GM18511 (cell line): ENCODE results near the gene SDC4.

Experiments
- ATAC-seq: cut with Tn5 transposase; IDR thresholded peaks from one replicate; pipeline ENCODE4 v1.9.1; 2021; ENCODE audit warnings: mild to moderate bottlenecking, moderate library complexity; ENCODE audit not compliant: unreplicated experiment

SDC4 gene, protein sequence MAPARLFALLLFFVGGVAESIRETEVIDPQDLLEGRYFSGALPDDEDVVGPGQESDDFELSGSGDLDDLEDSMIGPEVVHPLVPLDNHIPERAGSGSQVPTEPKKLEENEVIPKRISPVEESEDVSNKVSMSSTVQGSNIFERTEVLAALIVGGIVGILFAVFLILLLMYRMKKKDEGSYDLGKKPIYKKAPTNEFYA

DNA sequence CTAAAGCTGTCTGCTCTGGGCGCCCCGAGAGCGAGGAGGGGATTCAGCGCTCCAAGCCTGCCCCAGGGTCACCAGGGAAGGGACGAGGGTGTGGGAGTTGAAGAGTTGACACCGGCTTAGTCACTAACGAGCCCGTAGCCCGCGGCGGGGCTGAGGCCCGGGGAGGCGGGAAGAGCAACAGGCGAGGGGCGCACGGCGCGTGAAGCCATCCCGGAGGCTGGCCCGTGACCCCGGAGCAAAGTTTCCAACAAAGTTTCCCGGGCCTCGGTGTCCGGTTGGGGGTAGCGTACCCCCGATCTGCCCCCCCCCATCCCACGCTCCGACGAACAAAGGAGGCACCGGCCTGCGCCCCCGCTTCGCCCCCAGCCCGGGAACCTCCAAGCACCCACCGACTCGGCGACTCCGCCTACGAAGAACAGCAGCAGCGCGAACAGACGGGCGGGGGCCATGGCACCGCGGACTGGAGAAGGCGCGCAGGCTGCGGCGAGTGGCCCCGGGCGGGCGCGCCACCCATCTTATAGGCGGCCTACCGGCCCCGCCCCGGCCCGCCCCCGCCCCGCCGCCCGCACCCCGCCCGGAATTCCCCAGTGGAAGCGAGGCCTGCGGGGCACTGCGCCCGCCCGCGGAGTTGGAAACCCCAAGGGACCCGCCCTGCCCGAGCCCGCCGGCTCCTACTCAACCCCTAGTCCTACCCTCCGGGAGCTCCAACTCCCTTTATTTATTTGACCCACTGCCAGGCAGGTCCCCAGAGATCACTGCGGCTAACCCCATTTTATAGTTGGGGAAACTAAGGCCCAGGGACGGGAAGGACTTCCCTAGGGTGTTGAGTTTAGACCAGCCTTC, at the start of gene SDC4:
TSS of gene SDC4 (minus strand) at position 489 of the 843 bp plus-strand sequence. CDS start at position 449, 40 bp downstream.
- ATAC-seq, result no peak

DNA sequence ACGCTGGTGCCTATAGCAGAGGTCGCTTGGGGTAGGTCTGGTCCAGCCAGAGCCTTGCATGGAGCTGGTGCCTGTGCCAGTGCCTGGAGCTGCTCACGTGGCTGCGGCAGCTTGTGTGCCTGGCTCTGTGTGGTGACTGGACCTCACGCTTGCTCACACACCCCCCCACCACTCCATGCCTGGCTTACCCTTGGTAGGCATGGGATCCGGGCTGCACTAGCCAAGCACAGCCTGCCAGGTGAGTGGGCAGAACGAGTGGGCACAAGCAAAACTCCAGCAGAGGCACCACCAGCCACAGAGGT, 46.8 kb upstream of the SDC4 start:
- no peak for ATAC-seq

DNA sequence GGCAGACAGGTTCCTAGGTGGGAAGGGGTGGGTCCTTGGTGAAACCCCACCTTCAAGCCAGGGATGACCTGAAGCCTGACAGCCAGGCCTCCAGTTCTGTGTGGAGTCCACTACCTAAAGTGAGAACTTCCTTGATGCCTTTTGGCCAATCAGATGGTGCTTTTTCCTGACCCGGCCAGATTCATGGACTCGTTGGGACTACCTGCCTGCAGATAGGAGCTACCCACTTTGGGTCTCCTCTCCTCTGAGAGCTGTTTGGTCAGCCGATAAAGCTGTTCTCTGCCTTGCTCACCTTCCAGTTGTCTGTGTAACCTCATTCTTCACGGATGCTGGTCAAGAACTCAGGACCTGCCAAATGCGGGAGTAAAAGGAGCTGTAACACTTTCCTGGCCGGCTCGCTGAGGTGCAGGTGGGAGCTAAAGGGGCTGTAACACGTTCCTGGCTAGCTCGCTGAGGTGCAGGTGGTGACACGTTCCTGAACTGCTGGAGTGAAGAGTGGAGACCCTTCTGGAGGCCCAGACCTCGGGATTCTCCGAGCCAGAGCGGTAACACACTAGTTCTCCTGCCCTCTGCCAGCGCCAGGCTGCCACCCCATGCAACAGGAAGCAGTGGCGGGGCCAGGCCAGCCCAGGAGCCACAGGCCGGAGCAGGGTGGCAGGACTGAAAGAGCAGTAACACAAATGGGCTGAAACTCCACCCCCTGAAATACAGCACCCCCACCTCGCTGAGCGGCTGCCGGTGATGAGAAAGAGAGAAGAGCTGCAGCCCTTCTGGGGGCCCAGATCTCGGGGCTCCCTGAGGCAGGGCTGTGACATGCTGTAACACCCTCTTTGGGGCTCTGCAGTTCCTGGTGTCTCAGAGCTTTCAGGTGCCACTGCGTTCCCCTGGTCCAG, 46.2 kb upstream of the SDC4 start:
- no peak for ATAC-seq

DNA sequence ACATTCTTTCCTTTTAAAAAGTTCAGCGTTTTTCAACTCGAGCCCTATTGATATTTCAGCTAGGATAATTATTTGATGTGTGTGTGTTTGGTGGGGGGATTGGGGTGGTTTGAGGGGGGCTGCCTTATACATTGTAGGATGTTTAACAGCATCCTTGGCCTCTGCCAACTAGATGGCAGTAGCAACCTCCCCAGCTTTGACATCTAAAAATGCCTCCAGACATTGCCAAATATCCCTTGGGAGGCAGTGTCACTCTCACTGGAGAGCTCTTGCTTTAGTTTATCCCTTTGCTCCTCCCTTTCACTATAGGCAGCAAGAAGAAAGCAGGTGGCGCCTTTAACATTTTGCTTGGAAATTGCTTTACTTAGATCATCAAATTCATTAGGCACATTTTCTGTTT, 44.5 kb upstream of the SDC4 start:
- no peak for ATAC-seq

DNA sequence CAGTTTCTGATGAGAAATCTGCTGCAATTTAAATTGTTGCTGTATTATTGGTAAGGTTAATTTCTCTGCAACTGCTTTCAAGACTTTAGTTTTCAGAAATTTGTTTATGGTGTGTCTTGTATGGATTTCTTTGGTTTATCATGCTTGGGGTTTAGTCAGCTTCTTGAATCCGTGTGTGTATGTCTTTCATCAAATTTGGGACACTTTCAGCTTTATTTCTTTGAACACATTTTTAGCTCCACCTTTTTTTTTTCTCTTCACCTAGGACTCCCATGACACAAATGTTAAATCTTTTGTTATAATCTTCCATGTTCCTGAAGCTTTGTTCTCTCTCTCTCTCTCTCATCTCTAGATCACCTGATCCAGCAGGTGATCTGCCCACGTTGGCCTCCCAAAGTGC, 43.3 kb upstream of the SDC4 start:
- no peak for ATAC-seq

DNA sequence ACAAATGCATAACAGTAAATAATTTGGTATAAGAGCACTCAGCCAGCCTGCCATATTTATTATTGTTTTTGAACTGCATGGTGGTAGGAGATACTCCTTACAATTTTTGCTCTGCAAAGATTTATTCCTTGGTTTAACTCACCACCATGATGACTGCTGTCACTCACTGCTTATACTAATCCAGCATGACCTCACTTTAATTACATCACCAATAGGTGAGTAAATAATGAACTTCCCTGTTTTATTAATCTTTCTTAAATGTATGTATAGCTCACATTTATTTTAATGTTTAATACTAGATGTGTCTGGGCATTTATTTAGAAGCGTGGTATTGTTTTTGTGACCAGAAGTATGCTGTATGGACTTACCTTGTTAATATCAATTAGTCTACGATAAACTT, 42.7 kb upstream of the SDC4 start:
- ATAC-seq, result no peak

DNA sequence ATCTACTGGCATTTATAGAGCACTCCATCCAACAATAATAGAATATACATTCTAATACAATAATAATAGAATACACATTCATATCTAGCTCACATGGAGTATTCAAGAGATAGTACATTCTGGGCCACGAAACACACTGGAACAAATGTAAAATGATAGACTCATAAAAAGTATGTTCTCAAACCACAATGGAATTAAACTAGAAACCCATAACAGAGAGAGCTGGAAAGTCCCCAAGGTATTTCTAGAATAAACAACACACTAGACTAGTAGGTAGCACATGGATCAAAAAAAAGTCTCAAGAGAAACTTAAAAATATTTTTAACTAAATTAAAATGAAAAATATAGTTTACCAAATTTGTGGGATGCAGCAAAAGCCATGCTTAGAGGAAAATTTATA, 39.0 kb upstream of the SDC4 start:
- no peak for ATAC-seq

DNA sequence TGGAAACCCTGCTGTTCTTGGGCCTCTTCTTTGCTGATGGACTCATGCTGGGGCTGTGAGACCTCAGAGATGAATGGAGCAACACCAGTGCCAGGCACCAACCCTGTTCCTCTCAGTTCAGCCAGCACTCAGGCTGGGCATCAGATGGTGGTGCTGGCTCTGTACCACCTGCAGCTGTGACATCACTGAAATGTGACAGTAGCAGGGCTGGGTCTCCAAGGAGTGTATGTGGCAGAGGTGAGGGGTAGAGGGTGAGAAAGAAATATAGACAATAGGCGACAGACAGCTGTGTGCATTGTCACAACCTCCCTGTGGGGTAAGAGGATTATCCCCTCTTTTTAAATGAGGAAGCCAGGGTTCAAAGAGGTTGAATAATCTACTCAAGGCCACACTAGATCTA, 30.0 kb upstream of the SDC4 start, which contains the start of gene TP53TG5:
TSS of gene TP53TG5 (minus strand) at position 135 of the 400 bp plus-strand sequence. CDS start at position 46, 89 bp downstream.
- no peak for ATAC-seq

DNA sequence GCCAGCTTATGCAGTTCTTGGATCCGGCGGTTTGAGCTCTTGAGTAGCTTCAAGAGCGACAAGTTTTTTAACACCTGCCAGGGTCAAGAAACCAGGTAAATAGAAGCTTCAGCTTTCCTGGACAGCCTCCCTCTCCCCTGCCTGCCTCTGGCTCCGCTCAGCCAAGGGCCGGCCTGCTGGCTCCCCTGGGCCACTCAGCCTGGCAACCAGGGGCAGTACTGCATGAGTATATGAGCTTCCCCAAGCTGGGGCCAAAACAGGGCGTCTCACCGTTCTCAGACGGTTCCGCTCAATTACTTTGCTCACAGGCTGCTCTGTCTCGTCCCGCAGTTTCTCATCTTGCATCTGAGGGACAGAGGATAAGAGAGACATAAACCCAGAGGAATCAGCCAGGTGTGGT, 29.0 kb upstream of the SDC4 start:
- ATAC-seq, result no peak

DNA sequence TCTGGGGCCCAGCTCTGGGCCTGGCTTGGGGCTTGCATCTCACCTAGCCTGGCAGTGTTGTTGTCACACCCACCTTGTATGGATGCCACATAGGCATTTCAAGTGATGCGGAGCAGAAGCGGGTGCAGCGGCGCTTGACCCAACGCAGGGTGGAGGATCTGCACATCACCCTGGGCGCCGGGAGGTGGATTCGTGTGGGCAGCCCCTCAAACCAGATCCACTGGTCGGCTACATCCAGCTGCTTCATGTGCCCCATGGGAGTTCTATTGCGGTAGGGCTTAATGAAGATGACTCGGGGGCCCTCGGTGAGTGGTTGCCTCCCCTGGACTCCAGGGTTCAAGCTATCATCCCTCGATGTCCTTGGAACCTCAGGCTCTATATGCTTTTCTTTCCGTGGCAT, 26.7 kb upstream of the SDC4 start:
- ATAC-seq, result no peak

DNA sequence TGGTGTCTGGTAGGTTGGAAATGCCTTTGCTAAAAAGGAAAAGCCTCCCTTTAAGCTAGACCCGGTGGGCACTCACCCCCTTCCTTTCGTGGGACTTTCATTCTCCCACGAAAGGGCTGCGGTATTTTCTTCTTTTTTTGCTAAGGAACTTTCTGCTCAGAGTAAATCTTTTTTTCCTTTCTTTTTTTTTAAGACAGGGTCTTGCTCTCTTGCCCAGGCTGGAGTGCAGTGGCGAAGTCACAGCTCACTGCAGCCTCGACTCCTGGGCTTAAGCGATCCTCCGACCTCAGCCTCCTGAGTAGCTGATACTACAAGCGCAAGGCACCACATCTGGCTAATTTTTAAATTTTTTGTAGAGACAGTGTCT, 25.9 kb upstream of the SDC4 start:
- no peak for ATAC-seq

DNA sequence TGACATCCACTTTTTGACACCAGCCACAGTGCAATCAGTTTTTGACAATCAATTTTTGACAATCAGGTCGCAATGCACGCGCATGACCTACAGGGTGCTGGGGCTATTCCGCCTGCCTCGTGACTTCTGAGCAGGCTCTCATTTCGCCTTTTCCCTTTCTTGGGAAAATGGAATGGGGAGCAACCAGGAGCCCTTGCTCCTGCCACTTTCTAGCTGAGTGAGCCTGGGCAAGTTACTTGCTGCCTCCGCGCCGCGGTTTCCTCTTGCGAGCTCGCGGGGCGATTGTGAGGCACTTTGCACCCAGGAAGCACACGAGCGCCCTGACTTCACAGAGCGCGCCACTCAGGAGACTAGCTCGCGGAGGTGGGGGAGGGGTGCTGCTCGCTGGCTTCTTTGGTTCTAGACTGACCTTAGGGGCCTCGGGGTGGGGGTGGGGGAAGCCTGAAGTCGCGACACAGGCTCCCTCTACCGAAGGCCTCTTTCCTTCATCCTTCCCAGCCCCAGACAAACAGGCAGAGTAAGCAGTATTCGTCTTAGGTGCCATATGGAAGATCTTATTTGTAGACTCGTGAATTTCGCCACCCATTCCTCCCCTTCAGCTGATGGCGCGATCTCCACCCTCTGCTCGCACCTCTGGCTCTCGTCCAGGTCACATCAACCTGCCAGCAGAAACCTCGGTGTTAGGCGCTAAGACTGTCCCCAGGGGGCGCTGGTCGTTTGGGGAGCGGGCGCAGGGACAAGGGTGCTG, 25.3 kb upstream of the SDC4 start:
- peak; percentile 81 for ATAC-seq

DNA sequence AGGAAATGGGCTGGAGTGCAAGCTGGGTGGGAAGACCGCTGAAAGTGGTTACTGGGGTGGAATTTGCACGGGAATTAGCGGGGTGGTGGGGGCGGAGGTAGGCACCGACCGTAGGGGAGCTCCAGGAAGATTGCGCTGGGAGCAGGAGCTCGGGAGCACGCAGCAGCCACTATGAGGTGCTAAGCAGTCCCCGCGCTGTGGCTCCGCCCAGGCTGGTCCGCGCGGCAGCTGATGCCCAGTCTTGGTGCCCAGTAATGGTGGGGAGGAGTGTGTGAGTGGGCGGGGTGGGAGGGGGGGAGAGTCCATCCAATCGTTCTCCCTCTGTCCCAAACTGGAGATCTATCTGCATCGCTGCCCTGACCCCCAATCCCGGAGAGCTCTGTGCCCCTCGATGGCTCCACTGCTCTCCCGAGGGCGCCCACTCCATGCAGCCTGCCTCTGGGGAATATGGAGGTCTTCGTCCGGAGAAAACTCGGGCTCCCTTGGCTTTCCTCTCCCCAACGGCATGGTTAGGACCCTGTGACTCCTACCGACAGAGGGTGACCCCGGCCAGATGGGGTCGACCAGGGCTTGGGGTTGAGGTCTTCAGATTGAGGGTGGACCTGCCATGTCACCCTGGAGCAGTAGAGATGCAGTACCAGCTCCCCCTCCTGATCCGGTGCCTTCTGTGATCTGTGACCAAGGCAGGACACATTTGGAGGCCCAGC, 24.6 kb upstream of the SDC4 start:
- ATAC-seq, result no peak

DNA sequence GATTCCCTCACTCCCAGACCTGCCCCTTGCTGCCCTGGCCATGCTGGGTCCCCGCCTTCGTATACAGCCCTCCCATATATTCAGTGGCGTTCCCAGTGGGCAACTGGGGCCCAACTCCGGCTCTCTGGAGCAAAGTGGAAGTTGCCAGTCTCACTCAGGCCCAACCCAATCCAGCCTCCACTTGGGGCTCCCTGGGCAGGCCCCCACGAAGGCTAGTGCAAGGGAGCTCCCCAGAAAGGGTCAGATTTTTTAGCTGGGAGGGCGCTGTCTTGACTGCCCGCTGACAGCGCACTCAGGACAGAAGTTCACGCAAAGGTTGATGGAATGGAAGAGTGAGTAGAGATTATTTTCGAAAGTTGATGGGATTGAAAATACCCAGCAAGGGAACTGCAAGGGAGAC, 24.0 kb upstream of the SDC4 start:
- no peak for ATAC-seq

DNA sequence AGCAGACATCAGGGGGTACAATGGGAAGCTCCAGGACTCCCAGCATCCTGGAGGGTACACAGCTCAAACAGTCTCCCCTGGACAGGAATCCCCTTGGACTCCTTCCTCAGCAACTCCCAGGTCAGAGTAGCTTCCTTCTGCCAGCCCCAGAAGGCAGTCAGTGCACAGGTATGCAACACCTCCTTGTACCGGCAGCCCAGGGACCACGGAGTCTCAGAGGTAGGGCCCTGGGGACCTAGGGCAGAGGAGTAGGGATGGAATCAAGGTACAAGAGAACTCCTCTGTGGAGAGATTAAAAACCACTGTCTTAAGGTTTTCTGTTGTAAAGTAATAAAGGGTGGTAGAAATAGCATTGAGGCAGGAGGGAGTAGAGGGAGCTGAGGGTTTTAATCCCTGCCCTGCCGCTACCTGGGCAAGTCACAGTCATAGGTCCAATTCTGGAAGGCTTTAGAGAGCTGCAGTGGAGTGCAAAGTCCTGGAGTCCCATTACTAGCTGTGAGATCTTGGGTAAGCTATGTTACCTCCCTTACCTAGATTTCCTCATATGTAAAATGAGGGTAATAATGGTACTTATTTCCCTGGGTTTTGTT, 22.4 kb upstream of the SDC4 start:
- no peak for ATAC-seq

DNA sequence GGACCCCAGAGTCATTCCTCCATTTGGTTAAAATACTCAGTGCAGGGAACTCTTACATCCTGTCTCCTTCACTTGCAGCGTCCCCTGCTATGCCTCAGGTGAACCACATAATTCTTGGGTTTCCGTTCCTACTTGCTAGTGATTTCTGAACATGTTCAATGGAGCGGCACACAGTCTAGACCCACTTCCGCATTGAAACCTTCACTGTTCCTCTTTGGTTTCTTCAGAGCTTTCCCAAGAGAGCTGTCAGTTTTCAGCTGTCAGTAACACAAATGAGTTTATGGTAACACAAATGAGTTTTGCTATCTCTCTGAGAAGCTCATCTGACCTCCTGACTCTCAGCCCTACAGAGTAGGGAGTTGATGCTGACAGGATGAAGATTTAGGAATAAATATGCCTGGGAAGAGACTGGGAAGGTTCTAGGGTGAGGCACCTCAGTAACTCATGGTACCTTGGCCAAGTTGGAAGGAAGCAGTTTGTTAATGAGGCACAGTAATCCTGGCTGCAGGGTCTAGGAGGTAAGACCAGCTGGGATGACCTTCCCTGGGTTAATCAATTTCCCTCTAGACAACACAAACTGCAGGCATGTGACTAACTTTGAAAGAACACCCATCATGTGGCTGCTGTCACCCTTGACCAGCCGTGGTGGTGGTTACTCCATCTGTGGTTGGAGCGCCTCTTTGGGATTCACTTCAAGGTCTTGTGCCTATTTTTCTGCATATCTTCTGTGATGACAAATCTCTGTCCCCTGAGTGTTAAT, 20.2 kb upstream of the SDC4 start:
- ATAC-seq, result peak; percentile 85

DNA sequence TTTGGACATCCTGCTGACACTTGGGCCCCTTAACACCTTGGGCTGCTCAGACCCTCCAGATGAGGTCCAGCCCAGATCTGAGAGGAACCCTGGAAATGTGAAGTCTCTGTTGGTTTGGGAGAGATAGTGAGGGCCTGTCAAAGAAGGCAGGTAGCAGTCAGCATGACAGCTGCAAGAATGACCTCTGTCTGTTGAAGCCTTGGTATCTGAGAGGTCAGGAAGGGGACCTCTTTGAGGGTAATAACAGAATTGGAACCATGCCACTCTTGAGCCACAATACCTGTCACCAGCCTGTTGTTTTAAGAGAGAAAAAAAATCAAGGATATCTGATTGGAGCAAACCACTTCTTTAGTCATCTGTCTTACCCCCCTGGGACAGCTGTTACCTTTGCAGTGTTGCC, 18.9 kb upstream of the SDC4 start:
- ATAC-seq, result no peak

DNA sequence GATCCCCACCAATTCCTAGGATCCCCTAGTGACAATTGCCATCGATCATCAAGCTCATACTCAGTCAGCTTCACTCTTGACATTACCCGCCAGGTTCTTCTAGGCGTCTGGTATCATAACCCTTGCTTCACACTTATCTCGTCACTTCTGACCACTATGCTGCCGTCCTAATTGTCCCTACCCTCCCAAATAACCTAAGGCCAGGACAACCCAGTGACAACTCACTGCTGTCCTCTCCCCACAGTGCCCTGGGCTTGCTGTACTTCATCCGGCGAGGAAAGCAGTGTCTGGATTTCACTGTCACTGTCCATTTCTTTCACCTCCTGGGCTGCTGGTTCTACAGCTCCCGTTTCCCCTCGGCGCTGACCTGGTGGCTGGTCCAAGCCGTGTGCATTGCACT, 18.4 kb upstream of the SDC4 start:
- no peak for ATAC-seq

DNA sequence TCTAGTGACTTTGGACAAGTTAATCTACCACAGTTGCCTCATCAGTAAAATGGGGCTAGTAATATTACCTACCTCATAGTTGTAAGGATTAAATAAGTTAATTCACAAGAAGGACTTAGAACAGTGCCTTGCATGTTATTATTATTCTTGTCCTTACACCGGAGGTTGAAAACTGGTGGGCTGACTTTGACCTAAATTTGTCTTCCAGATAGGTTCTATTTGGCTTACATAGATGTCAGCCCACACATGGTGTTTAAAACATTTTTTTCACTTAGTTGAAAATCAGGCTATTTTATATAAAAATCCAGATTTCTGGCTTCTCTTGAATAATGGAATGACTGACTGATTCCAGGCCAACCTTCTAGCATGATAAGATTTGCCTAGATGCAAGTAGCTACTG, 18.0 kb upstream of the SDC4 start:
- no peak for ATAC-seq
